NCI-H524 treated with DMSO at 0.1 percent for 48 hours (cell line): Measurements from ENCODE around the gene PAX7.

ENCODE experiments used
- DNase-seq: peaks from one replicate; lab custom pipeline; 2025; lab: John Stamatoyannopoulos, UW

The PAX7 gene

DNA sequence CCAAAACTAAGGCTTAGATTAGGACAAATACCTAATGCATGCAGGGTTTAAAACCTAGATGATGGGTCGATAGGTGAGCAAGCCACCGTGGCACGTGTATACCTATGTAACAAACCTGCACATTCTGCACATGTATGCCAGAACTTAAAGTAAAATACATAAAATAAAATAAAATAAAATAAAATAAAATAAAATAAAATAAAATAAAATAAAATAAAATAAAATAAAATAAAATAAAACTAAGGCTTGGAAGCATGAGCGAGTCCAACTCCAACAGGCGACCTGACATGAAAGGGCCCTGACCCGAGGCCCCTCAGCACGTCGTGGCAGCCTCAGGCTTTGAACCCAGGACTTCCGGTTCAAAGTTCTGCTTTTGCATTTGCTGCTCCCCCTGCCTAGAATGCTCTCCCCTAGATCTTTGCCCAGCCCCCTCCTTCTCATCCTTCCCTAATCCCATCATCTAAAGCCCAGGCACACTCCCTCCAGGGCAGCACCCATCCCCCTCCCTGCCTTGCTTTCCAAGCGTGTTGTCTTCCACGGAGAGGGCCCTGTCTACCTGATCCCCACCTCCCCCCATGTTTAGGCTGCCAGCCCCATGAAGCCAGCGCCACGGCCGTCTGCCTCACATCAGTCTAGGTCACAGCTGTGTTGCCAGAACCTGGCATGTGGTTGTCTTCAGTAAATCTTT, 164.5 kb downstream of the PAX7 start:
- no peak for DNase-seq

DNA sequence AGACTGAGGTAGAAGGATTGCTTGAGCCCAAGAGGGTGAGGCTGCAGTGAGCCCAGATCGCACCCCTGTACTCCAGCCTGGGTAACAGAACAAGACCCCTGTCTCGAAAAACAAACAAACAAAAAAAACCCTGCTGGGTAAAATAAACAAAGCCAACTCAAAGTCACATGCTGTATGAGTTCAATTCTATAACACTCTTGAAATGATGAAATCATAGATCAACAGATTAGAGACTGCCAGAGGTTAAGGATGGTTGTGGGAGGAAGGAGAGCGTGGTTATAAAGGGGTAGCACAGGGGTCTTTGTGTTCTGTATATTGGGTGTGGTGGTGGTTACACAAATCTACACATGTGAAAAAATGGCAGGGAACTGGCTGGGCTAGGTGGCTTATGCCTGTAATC, 166.3 kb downstream of the PAX7 start:
- no peak for DNase-seq
